Stimulated activated CD8-positive, alpha-beta memory T cell treated with anti-CD3 and anti-CD28 coated beads, Interleukin-2, amount 100 ng/mL, for 48 hours (primary cell): ENCODE data around the gene HABP4.

Experiments used
- DNase-seq, 2 donors: peaks; one replicate each; pipeline ENCODE4 v3.0.0-alpha.2; 2020; ENCODE audit warnings: low read depth in 2 of 2

The HABP4 gene

DNA sequence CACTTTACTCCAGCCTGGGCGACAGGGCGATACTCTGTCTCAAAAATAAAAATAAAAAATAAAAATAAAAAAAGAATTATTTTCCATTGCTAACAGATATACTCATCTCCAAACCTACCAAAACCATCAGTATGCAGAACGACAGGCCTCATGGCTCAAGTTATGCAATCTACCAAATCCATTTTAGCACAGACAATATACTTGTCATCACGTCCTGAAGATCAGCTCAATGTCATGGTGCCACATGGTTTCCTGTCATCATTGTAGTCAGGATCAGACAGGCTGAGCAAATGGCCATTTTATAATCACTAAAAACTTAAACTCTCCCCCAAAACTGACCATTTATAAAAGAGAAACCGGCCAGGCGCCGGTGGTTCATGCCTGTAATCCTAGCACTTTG lies 69.1 kb downstream of the HABP4 start:
- DNase-seq = no peak

DNA sequence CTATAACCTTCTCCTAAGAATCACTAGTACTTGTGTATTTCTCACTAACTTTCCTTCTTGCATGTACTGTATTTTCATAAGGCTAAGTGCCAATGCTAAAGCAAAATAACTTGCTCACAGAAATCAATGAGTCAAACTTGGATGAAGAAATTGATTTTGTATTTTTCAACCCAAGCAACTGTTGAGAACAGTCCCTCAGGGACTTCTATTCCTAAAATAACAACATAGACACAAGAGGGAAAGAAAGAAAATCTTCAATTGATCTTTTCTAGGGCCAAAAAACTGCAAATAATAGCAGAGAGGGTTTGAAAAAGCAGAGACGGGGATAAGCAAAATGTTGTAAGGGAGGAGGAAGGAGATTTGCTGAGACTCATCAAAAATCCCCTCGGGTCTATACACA lies 69.8 kb downstream of the HABP4 start:
- DNase-seq = no peak

DNA sequence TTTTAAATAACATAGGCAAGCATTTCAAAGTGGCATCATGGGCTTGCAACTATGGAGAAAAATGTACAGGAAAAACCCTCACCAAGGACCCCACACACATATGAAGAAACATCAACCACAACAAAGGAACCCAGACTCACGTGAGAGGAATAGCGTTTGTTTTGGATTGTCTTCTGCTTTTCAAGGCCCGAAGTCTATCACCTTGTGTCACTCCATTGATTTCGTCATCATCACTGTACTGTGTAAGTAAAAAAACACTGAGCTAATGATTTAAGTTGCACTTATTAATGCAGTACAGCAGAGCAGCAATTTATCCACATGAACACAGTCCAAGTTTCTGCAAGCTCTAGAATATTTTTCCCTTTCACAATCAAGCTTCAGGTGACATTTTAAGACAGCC lies 72.4 kb downstream of the HABP4 start:
- no peak for DNase-seq

GRCh38 chr9:96523374-96523773 lies 73.4 kb downstream of the HABP4 start:
- no peak for DNase-seq

GRCh38 chr9:96524045-96524444 lies 74.1 kb downstream of the HABP4 start:
- DNase-seq = no peak

DNA sequence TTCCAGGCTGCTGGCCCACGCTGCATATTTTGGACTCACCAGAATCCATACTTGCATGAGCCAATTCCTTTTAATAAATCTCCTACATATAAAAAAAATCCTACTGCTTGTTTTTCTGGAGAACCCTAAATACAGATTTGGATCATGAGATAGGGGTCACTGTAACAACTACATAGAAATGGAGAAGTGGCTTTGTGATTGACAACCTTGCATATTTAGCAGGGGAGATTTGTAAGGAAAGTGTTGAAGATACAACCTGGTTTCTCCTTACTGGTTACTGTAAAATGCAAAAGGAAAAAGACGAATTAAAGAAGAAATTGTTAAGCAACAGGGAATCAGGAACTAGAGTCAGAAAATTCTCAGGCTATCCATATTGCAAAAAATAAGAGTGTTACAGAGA lies 74.8 kb downstream of the HABP4 start:
- no peak for DNase-seq

GRCh38 chr9:96532173-96532572 lies 82.2 kb downstream of the HABP4 start:
- DNase-seq = no peak

- no peak for DNase-seq
These were observed 90.1 kb downstream of the HABP4 start for GRCh38 chr9:96540106-96540505.
